ENCODE measurements around the gene TPI1.

DNA sequence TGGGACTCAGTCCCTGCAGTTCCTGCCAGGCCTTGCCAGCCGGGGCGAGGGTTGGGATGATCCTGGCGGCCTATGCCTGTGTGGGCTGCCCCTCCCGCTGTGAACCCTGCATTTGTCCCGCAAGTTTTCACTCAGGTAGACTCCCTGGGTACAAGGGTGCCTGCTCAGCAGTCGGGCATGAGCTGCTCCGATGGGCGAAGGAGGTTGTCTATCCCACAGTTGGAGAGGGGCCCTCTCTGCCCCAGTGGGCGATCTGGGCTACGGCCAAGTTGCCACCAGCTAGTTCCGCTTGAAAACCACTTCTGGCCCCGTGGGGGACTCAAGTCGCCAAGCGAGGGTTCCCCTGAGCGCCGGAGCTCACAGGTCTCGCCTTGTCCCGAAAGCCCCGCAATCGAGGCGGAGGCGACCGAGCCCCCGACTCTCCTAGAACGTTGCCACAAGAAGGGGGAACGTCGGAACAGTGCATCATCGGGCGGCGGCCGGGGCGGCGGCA lies 365 bp upstream of the TPI1 start:
- no peak for TF ChIP-seq CTCF (IDR thresholded peaks at IDR 0.05)
- no peak for TF ChIP-seq POLR2A (IDR thresholded peaks at IDR 0.05)
- TF ChIP-seq EP300 (IDR thresholded peaks at IDR 0.05) = no peak
